ENCODE measurements around the gene HRH2. TPM values are rescaled to one million over a fixed set of nuclear protein-coding genes. Genes with fewer than 3 reads are reported as not detected.

The HRH2 gene
- total RNA-seq, 2 experiments from 2014 or later: 8.7 to 10.0 TPM

DNA sequence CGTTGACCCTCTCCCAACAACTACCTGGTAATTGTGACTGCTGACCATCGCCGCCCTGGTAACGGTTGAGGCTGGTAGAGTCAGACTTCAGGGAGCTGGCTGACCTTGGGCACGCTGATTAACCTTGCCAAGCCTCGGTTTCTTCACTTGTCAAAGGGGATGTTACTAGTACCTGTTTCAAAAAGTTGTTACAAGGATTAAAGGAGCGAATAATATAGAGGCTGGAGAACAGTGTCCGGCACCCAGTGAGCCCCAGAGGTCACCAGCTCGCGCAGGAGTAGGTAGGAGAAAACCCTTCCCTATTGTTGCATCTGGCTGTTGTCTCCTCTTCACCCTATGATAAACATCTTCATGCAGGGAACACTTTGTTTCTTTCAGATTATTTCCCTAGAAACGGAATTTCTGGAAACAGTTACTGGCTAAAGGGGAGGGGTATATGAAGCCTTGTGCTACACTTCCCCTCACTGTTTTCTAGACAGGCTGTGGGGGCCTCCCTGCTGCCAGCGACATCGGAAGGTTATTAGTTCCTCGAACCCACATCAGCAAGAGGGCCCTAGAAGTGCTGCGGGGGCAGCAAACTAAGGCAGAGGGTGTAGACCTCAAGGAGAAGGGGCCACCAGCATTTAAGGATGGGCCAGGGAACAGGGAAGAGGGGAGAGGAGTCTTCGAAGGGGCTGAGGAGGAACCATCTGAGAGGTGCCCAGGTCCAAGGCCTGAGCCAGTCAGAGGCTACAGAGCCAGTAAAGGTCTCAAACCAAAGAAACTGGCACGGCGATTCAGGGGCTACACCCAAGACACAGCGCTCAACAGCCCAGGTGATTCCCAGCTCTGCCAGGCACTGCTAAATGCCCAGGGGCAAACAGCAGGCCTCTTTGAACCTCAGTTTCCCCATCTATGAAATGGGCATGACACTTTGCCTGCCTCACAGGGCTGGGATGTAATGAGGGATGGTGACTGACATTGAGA, 37.6 kb downstream of the HRH2 start:
- CTCF ChIA-PET: interaction anchor here (0.5 to 6.0 kb wide), 13 partner anchors 10 to 201 kb away, joined by 3 to 111 read pairs (median 3); no protein-coding TSS in a partner anchor
- no peak for DNase-seq
- Mint-ChIP-seq H3K27ac (peak overlapping the region; percentile 95), H3K36me3 (ENCODE audit: low read depth) (no peaks in the 10 kb centered on the region), H3K4me3 (peak overlapping the region; percentile 74), H3K9me3 (no peaks in the 10 kb centered on the region), H3K4me1 (ENCODE audit: low read depth) (peaks cover 38% of the 10 kb centered on the region), H3K27me3 (ENCODE audit: low read depth) (no peaks in the 10 kb centered on the region)
- intact Hi-C loops (cut with micrococcal nuclease): loop anchor here (1.0 to 10.0 kb wide), 8 partner anchors 23 to 781 kb away; partner anchors contain the start of gene HRH2

DNA sequence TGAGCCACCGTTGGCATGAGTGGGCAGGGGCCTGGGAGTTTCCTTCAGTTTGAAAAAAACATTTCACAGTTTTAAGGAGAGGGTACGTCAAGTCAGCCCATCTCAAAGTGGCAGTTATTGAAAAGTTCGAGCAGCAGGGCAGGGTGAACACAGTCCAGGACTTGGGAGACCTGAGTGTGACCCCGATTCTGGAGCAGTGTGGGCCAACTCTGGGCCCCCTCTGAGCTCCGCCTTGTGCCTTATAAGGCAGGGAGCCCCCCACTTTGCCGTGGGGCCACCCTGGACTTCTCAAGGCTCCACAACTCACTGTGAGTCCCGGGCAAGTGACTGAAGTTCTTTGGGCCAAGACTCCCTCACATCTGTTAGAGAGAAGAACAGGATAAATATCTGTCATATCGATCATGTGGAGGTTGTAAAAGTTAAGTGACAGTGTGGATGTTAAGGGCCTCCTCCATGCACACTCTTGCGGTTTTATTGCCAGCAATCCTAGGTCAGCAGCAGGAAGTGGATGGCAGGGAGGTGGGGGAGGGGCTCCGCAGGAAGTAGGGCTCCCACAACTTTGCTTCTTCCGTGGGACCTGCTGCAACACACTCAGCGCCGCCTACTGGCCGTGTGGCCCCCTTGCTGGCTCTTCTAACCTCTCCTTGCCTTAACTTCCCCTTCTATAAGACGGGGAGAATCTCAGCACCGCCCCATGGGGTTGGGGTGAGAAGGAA, 38.4 kb downstream of the HRH2 start:
- DNase-seq: peak; percentile 95
- Mint-ChIP-seq H3K27ac (peak overlapping the region; percentile 95), H3K4me3 (peak overlapping the region; percentile 74), H3K36me3 (ENCODE audit: low read depth) (peaks cover 3% of the 10 kb centered on the region), H3K4me1 (ENCODE audit: low read depth) (peaks cover 29% of the 10 kb centered on the region), H3K9me3 (no peaks in the 10 kb centered on the region), H3K27me3 (ENCODE audit: low read depth) (no peaks in the 10 kb centered on the region)
- CTCF ChIA-PET: interaction anchor here (0.6 to 6.0 kb wide), 18 partner anchors 10 to 221 kb away, joined by 3 to 111 read pairs (median 3); no protein-coding TSS in a partner anchor
- intact Hi-C loops (cut with micrococcal nuclease): loop anchor here (1.0 to 10.0 kb wide), 8 partner anchors 22 to 781 kb away; partner anchors contain the start of gene HRH2

DNA sequence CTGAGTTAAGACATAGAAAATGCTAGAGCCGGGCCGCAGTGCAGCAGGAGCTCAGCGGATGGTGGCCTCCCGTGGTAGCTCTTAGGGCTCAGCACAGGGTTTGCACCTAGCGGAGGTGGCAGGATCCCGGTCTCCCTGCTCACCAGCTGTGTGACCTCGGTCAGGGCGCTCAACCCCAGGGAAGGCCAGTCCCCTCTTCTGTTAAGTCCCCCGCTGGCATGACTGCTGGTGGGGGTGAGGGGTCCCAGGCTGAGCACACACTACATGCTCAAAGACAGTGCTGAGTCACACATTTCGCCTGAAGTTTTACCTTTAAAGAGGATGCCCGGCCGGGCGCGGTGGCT, 39.0 kb downstream of the HRH2 start:
- CTCF ChIA-PET: interaction anchor here (0.8 to 6.0 kb wide), 19 partner anchors 10 to 221 kb away, joined by 3 to 111 read pairs (median 4); no protein-coding TSS in a partner anchor
- peaks cover 3% of the 10 kb centered on the region for H3K36me3 Mint-ChIP-seq (ENCODE audit: low read depth)
- DNase-seq: no peak
- H3K4me3 Mint-ChIP-seq: no peak overlapping the region
- H3K9me3 Mint-ChIP-seq: no peaks in the 10 kb centered on the region
- no peak overlapping the region for H3K27ac Mint-ChIP-seq
- no peaks in the 10 kb centered on the region for H3K27me3 Mint-ChIP-seq (ENCODE audit: low read depth)
- intact Hi-C loops (cut with micrococcal nuclease): loop anchor here (1.0 to 10.0 kb wide), 8 partner anchors 21 to 782 kb away; partner anchors contain the start of gene HRH2
- peaks cover 29% of the 10 kb centered on the region for H3K4me1 Mint-ChIP-seq (ENCODE audit: low read depth)

DNA sequence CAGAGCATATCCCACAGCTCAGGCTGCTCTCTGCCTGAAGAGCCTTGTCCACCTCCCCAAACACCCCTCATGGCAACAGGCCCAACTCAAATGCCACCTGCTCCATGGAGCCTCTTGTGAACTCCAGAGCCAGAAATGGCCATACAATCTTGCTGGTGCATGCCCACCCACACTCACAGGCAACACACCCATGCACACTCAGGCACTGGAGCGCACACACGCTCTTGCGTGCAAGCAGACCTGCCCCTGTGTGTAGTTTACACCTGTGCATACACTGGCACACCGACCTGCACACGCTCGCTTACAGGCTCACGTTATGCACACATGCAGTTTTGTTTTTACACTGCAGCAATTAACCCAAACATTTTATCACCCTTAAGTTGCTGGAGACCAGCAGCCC, 40.0 kb downstream of the HRH2 start:
- H3K36me3 Mint-ChIP-seq (ENCODE audit: low read depth): peaks cover 5% of the 10 kb centered on the region
- no peak overlapping the region for H3K4me3 Mint-ChIP-seq

DNA sequence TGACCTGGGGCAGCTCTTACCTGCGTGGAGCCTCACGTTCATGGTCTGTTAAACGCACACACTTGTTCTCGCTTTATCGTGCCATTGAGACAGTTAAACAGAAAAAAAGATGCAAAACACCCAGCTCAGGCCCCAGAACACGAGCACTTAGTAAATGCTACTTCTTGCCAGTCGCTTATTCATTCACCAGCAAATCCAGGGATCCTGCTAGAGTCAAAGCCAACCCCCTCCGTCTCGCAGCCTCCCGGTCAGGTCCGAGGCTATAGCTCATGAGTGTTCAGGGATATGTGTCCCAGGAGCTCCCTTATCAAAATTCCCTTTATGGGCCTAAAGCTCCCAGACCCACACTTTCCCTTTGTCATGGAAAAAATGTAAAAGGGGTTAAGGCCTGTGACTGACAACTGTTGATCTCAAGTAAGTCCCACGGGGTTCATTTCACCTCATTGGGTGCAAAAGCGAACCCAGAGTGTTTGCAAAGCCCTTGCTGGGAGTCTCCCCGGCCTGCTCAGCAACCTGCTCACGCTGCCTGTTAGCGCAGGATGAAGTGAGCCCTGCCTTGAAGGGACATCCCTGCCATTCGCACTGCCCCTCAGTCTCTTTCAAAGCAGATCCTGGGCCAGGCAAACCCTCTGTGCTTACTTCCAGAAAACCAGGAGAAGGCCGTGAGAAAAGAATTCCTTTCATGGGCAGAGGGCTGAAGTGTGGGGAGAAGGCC, 40.7 kb downstream of the HRH2 start:
- Mint-ChIP-seq H3K4me1 (ENCODE audit: low read depth) (peaks cover 20% of the 10 kb centered on the region), H3K27me3 (ENCODE audit: low read depth) (no peaks in the 10 kb centered on the region), H3K9me3 (no peaks in the 10 kb centered on the region), H3K36me3 (ENCODE audit: low read depth) (peaks cover 5% of the 10 kb centered on the region), H3K4me3 (no peak overlapping the region), H3K27ac (no peak overlapping the region)
- intact Hi-C loops (cut with micrococcal nuclease): loop anchor here (10.0 kb wide), 1 partner anchor 784 kb away; no protein-coding TSS in a partner anchor
- CTCF ChIA-PET: interaction anchor here (1.5 to 6.0 kb wide), 6 partner anchors 8 to 166 kb away, joined by 3 to 111 read pairs (median 15); no protein-coding TSS in a partner anchor
- DNase-seq: no peak

More for the DNA sequence above, 40.0 kb downstream of the HRH2 start:
- no peaks in the 10 kb centered on the region for H3K27me3 Mint-ChIP-seq (ENCODE audit: low read depth)
- no peaks in the 10 kb centered on the region for H3K9me3 Mint-ChIP-seq
- CTCF ChIA-PET: interaction anchor here (0.7 to 6.0 kb wide), 10 partner anchors 9 to 165 kb away, joined by 3 to 111 read pairs (median 4); no protein-coding TSS in a partner anchor
- H3K27ac Mint-ChIP-seq: no peak overlapping the region
- H3K4me1 Mint-ChIP-seq (ENCODE audit: low read depth): peaks cover 25% of the 10 kb centered on the region
- intact Hi-C loops (cut with micrococcal nuclease): loop anchor here (10.0 kb wide), 1 partner anchor 783 kb away; no protein-coding TSS in a partner anchor
- DNase-seq: no peak

DNA sequence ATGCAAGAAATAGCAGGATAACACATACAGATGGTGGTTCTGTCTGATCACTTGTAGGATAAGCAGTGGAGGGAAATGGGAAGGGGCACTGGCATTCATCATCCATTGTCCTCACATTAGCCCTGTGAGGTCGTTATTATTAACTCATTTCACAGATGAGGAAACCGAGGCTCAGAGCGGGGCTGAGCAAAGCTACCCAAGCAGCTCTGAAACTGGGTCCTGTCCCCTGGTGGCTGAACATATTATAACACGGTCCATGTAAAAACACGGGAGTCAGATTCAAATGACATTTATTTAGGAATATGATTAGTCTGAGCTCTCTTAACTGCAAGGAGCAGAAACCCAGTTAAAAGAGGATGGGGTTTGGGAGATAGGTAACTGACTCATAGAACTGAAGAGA, 43.1 kb downstream of the HRH2 start:
- no peak overlapping the region for H3K4me3 Mint-ChIP-seq
- no peaks in the 10 kb centered on the region for H3K27me3 Mint-ChIP-seq (ENCODE audit: low read depth)
- H3K4me1 Mint-ChIP-seq (ENCODE audit: low read depth): peaks cover 8% of the 10 kb centered on the region
- intact Hi-C loops (cut with micrococcal nuclease): no loop called here
- CTCF ChIA-PET: interaction anchor here (0.5 to 9.0 kb wide), 15 partner anchors 11 to 237 kb away, joined by 3 to 109 read pairs (median 4); no protein-coding TSS in a partner anchor
- no peak overlapping the region for H3K27ac Mint-ChIP-seq
- no peak for DNase-seq
- peaks cover 5% of the 10 kb centered on the region for H3K36me3 Mint-ChIP-seq (ENCODE audit: low read depth)
- H3K9me3 Mint-ChIP-seq: no peaks in the 10 kb centered on the region

DNA sequence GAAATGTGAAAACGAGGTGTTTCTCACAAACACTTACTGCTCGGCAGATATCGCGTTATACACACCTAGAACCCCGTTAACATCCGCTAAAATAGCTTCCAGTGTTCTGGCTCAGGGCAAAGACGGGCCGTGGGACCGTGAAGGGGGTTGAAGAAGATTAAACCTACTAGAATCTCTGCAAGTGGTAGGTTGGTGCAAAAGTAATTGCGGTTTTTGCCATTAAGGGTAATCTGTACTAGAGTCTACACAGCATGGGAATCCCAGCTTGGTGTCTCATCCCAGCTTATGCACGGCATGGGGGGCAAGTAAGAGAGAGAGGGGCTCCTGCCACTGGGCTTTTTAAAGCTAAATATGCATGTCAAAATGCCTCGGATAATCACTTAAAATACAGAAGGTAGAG, 43.9 kb downstream of the HRH2 start:
- no peak overlapping the region for H3K27ac Mint-ChIP-seq
- peaks cover 3% of the 10 kb centered on the region for H3K4me1 Mint-ChIP-seq (ENCODE audit: low read depth)

DNA sequence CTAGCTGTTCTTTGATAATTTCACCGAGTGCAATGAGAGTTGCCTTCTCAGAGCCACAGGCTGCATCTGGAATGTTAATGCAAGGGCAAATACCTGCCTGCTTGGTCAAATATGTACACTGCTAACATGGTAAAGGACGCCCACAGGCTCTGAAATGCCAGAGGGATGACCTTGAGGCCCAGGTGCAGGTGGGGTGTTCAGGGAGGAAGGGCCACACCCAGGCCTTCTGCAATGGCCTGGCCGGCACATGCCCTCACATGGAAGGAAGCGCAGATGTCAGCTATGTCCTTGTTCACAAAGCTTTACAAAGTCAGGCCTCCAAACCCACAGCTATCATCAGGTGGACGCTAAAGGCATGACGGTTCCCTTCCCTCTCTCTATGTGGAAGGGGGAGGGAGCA, 48.6 kb downstream of the HRH2 start:
- CTCF ChIA-PET: interaction anchor here (1.3 to 9.0 kb wide), 3 partner anchors 9 to 174 kb away, joined by 5 to 109 read pairs (median 17); no protein-coding TSS in a partner anchor
- no peaks in the 10 kb centered on the region for H3K27me3 Mint-ChIP-seq (ENCODE audit: low read depth)
- no peak overlapping the region for H3K27ac Mint-ChIP-seq
- H3K9me3 Mint-ChIP-seq: no peaks in the 10 kb centered on the region
- H3K36me3 Mint-ChIP-seq (ENCODE audit: low read depth): peaks cover 11% of the 10 kb centered on the region
- DNase-seq: no peak
- intact Hi-C loops (cut with micrococcal nuclease): no loop called here
- H3K4me3 Mint-ChIP-seq: no peak overlapping the region
- H3K4me1 Mint-ChIP-seq (ENCODE audit: low read depth): no peaks in the 10 kb centered on the region

More for the DNA sequence above, 43.9 kb downstream of the HRH2 start:
- Mint-ChIP-seq H3K36me3 (ENCODE audit: low read depth) (peaks cover 5% of the 10 kb centered on the region), H3K9me3 (no peaks in the 10 kb centered on the region), H3K4me3 (no peak overlapping the region), H3K27me3 (ENCODE audit: low read depth) (no peaks in the 10 kb centered on the region)
- CTCF ChIA-PET: interaction anchor here (0.8 to 9.0 kb wide), 9 partner anchors 11 to 238 kb away, joined by 3 to 109 read pairs (median 4); no protein-coding TSS in a partner anchor
- intact Hi-C loops (cut with micrococcal nuclease): no loop called here
- DNase-seq: no peak

DNA sequence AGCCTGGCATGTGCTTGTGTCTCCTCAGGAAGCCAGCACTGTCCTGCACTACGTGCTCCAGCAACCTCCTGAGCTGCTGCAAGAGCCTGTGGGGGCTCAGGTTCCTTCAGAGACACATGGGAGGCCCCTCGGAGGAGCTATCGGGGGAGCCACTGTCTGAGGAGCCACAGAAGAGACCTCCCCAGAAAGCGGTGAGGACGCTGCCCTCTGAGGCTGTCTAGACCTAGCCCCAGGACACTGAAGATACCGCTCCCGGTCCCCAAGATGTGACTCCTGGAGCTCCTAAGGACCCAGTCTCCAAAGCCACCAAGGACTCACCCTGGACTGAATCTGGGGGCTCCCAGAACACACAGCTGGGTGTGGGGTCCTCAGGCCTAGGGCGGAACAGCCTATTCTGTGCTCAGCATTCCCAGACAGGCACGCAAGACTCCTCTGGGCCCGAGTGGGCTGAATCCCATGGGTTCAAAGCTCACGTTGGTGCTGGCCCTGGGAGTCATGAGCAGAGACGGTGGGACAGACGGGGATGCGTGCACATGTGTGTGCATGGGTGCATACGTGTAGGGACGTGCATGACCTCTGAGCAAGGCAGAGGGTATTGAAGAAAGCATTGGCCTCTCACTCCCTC, 50.0 kb downstream of the HRH2 start:
- DNase-seq: no peak
- intact Hi-C loops (cut with micrococcal nuclease): no loop called here
- Mint-ChIP-seq H3K4me1 (ENCODE audit: low read depth) (no peaks in the 10 kb centered on the region), H3K4me3 (no peak overlapping the region), H3K27me3 (ENCODE audit: low read depth) (no peaks in the 10 kb centered on the region), H3K36me3 (ENCODE audit: low read depth) (peaks cover 10% of the 10 kb centered on the region), H3K27ac (no peak overlapping the region), H3K9me3 (no peaks in the 10 kb centered on the region)
- CTCF ChIA-PET: interaction anchor here (5.1 to 9.0 kb wide), 2 partner anchors 11 to 175 kb away, joined by 17 to 109 read pairs; no protein-coding TSS in a partner anchor

DNA sequence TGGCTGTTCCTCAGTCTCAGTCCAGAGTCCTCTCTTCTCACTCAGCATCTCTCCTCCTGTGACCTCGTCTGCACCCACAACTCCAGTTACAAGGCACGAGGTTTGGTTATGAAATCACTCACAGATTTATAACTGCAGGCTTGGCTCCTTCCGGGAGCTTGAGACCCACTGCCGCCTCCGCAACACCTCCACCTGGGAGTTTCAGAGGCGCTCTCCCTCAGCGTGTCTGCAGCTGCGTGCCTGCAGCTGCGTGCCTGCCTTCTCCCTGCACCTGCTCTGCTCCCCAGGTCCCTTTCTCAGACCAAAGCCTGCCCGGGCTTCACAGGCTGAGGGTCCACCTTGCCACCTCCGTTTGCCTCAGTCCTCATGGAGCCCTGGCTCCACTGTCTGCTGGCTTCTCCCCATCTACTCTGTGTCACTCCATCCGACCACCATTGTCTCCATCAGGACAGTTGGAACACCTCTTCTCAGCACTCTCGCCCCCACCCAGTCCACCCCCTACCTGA, 51.5 kb downstream of the HRH2 start:
- Mint-ChIP-seq H3K27me3 (ENCODE audit: low read depth) (no peaks in the 10 kb centered on the region), H3K9me3 (peaks cover 3% of the 10 kb centered on the region), H3K4me3 (no peak overlapping the region), H3K27ac (no peak overlapping the region), H3K4me1 (ENCODE audit: low read depth) (no peaks in the 10 kb centered on the region), H3K36me3 (ENCODE audit: low read depth) (peaks cover 10% of the 10 kb centered on the region)
- CTCF ChIA-PET: interaction anchor here (0.6 to 5.1 kb wide), 4 partner anchors 12 to 175 kb away, joined by 3 to 17 read pairs (median 8); no protein-coding TSS in a partner anchor
- DNase-seq: no peak
- intact Hi-C loops (cut with micrococcal nuclease): no loop called here

DNA sequence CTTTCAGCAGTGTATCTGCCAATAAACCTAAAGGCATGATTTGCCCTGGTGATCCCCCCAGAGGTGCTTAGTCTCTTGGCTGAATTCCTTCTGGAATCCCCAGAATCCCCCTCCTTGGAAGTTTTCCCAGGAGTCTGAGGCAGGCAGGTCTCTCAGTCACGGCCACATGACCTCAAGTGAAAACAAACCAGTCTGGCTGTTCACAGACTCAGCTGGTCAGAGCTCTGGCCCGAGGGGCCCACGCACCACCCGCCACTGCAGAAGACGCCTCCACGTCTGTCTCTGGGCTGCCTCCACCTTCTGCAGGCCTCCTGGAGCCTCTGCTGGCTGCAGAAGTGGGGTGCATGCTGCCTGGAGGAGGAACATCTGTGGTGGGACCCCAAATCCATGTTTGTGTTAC, 52.5 kb downstream of the HRH2 start:
- Mint-ChIP-seq H3K9me3 (peaks cover 3% of the 10 kb centered on the region), H3K4me1 (ENCODE audit: low read depth) (no peaks in the 10 kb centered on the region), H3K36me3 (ENCODE audit: low read depth) (peaks cover 10% of the 10 kb centered on the region), H3K27ac (no peak overlapping the region), H3K4me3 (no peak overlapping the region), H3K27me3 (ENCODE audit: low read depth) (no peaks in the 10 kb centered on the region)
- CTCF ChIA-PET: interaction anchor here (0.6 to 2.4 kb wide), 3 partner anchors 20 to 1540 kb away, joined by 3 to 9 read pairs (median 6); no protein-coding TSS in a partner anchor
- intact Hi-C loops (cut with micrococcal nuclease): no loop called here
- no peak for DNase-seq

Data from activated naive CD4-positive, alpha-beta T cell treated with anti-CD3 and anti-CD28 coated beads for 36 hours (primary cell).